CD4-positive, alpha-beta T cell (primary cell): Measurements from ENCODE around the gene GSTA3. TPM values are rescaled to one million over a fixed set of nuclear protein-coding genes. Genes with fewer than 3 reads are reported as not detected.
"Not testable (repeated sequence)": the region's sequence is repeated elsewhere in the genome, so short reads cannot be mapped to it uniquely, and the experiment has no call there.

Experiments used
- ATAC-seq: fragments of 200-7000 bp; cut with Tn5 transposase; one replicate; pipeline ENCODE4 v1.10.0; 2022; ENCODE audit warnings: mild to moderate bottlenecking; ENCODE audit not compliant: poor library complexity
- CTCF ChIA-PET: fragments of 350-600 bp; sonication (Branson Sonifier 250); formaldehyde crosslinking; loops from one replicate; lab custom pipeline; 2021; ENCODE audit warnings: antibody characterized with exemption, inconsistent platforms; lab: Charles Lee
- POLR2A ChIA-PET: fragments of 350-600 bp; sonication (Branson Sonifier 250); formaldehyde crosslinking; loops from one replicate; lab custom pipeline; 2021; ENCODE audit warnings: antibody characterized with exemption, inconsistent platforms; lab: Charles Lee
- DNase-seq, 14 experiments: peaks; one replicate each; pipeline ENCODE4 v3.0.0-alpha.2; 2013 to 2020; ENCODE audit warnings: mixed read lengths in 2 of 14
- H3K27ac ChIP-seq, 2 donors: one replicate each; pipeline versions ENCODE4 v1.5.1 to v1.7.0; 2013; ENCODE audit warnings: low read length in 2 of 2, low read depth in 1 of 2, mild to moderate bottlenecking in 1 of 2
- H3K27me3 ChIP-seq, 2 experiments: 1 replicate in 1 of 2; 2 replicates in 1 of 2; pipeline versions ENCODE4 v1.6.1 to v1.7.0; 2013; ENCODE audit warnings: low read length in 2 of 2, control low read depth in 1 of 2, mild to moderate bottlenecking in 1 of 2, moderate library complexity in 1 of 2; ENCODE audit not compliant: insufficient read depth in 2 of 2, control insufficient read depth in 1 of 2
- H3K36me3 ChIP-seq: one replicate; pipeline ENCODE4 v1.6.1; 2013; ENCODE audit warnings: low read length, control low read depth; ENCODE audit not compliant: insufficient read depth
- H3K4me1 ChIP-seq: one replicate; pipeline ENCODE4 v1.6.1; 2013; ENCODE audit warnings: low read length, control low read depth; ENCODE audit not compliant: insufficient read depth
- H3K4me3 ChIP-seq: one replicate; pipeline ENCODE4 v1.5.1; 2013; ENCODE audit warnings: mild to moderate bottlenecking, low read length, moderate library complexity
- H3K9me3 ChIP-seq, 2 experiments: 1 replicate in 1 of 2; 2 replicates in 1 of 2; pipeline versions ENCODE4 v1.6.1 to v1.7.0; 2013; ENCODE audit warnings: low read length in 2 of 2, mild to moderate bottlenecking in 2 of 2, control low read depth in 1 of 2, moderate library complexity in 1 of 2; ENCODE audit not compliant: control insufficient read depth in 1 of 2, insufficient read depth in 1 of 2
- H3K27ac Mint-ChIP-seq: one replicate; pipeline ENCODE4 v1.8.0; 2020; ENCODE audit warnings: mixed read lengths
- H3K27me3 Mint-ChIP-seq: one replicate; pipeline ENCODE4 v1.8.0; 2021; ENCODE audit warnings: mixed read lengths
- H3K36me3 Mint-ChIP-seq: one replicate; pipeline ENCODE4 v1.8.0; 2021; ENCODE audit warnings: low read depth, mixed read lengths
- H3K4me1 Mint-ChIP-seq: one replicate; pipeline ENCODE4 v1.8.0; 2021; ENCODE audit warnings: low read depth, mixed read lengths
- H3K4me3 Mint-ChIP-seq: one replicate; pipeline ENCODE4 v1.8.0; 2020; ENCODE audit warnings: mild to moderate bottlenecking, mixed read lengths
- H3K9me3 Mint-ChIP-seq: one replicate; pipeline ENCODE4 v1.8.0; 2020; ENCODE audit warnings: mixed read lengths
- CTCF ChIP-seq: fragments of 200-600 bp; IDR thresholded peaks from one replicate; pipeline ENCODE4 v1.8.0; 2022; ENCODE audit warnings: antibody characterized with exemption, mild to moderate bottlenecking
- intact Hi-C, 2 experiments: fragments of 100-400 bp; cut with DNase I in 1 of 2; cut with micrococcal nuclease in 1 of 2; formaldehyde crosslinking; loops; one replicate each; pipeline versions ENCODE4 v1.15.1 to v1.9.0; 2023 to 2025; cut with DNase I, micrococcal nuclease
- total RNA-seq, 174 experiments: library from RNA in 2 of 174; stranded (reverse) in 2 of 174; gene quantifications; one replicate each; pipeline ENCODE4 v1.2.3 and lab custom pipeline; 2021 to 2026

The GSTA3 gene
- total RNA-seq, 2 experiments from 2014 or later, result not detected

GRCh38 chr6:52908526-52908925 is 972 bp downstream of the GSTA3 start:
- no peak overlapping the region for H3K4me3 Mint-ChIP-seq
- Histone ChIP-seq H3K27ac (no peak overlapping the region), H3K4me1 (no peaks in the 10 kb centered on the region), H3K4me3 (no peak overlapping the region), H3K27me3 (no peaks in the 10 kb centered on the region), H3K36me3 (no peaks in the 10 kb centered on the region), H3K9me3 (peaks cover 0 to 4% of the 10 kb centered on the region in 2 experiments)
- ChIA-PET POLR2A (no interaction called here), CTCF (interaction anchor here (0.5 kb wide), 1 partner anchor 19 kb away, joined by 3 read pairs; no protein-coding TSS in a partner anchor)
- H3K4me1 Mint-ChIP-seq, result no peaks in the 10 kb centered on the region
- H3K36me3 Mint-ChIP-seq, result no peaks in the 10 kb centered on the region
- no peak overlapping the region for H3K27ac Mint-ChIP-seq
- no peak for TF ChIP-seq CTCF
- H3K27me3 Mint-ChIP-seq, result no peaks in the 10 kb centered on the region
- no peaks in the 10 kb centered on the region for H3K9me3 Mint-ChIP-seq
- DNase-seq (no peak), ATAC-seq (no peak)
- intact Hi-C loops, result no loop called here

GRCh38 chr6:52904562-52905279 is 4.8 kb downstream of the GSTA3 start:
- intact Hi-C loops, result no loop called here
- Mint-ChIP-seq H3K4me1 (no peaks in the 10 kb centered on the region), H3K36me3 (no peaks in the 10 kb centered on the region), H3K4me3 (no peak overlapping the region), H3K27me3 (peaks cover 22% of the 10 kb centered on the region), H3K27ac (no peak overlapping the region), H3K9me3 (no peaks in the 10 kb centered on the region)
- no peaks in the 10 kb centered on the region for H3K36me3 ChIP-seq
- no peak overlapping the region for H3K4me3 ChIP-seq
- ChIA-PET POLR2A (no interaction called here), CTCF (no interaction called here)
- H3K27ac ChIP-seq, result no peak overlapping the region
- H3K9me3 ChIP-seq, result peaks cover 0 to 4% of the 10 kb centered on the region in 2 experiments
- ATAC-seq (no peak), DNase-seq (peak in 3 of 14 experiments; percentile 8 to 11 (median 10))
- no peaks in the 10 kb centered on the region for H3K27me3 ChIP-seq
- no peaks in the 10 kb centered on the region for H3K4me1 ChIP-seq
- peak; percentile 20 for TF ChIP-seq CTCF

- DNase-seq, result no peak
- H3K27ac ChIP-seq, result no peak overlapping the region
- ChIA-PET POLR2A (no interaction called here), CTCF (no interaction called here)
- Mint-ChIP-seq H3K4me1 (no peaks in the 10 kb centered on the region), H3K4me3 (no peak overlapping the region), H3K27me3 (peaks cover 22% of the 10 kb centered on the region), H3K27ac (no peak overlapping the region), H3K9me3 (no peaks in the 10 kb centered on the region), H3K36me3 (no peaks in the 10 kb centered on the region)
- H3K9me3 ChIP-seq, result peaks cover 0 to 4% of the 10 kb centered on the region in 2 experiments
- intact Hi-C loops, result no loop called here
- no peak for TF ChIP-seq CTCF
- no peaks in the 10 kb centered on the region for H3K36me3 ChIP-seq
- no peak overlapping the region for H3K4me3 ChIP-seq
- H3K4me1 ChIP-seq, result no peaks in the 10 kb centered on the region
- no peak for ATAC-seq
- no peaks in the 10 kb centered on the region for H3K27me3 ChIP-seq
These were observed 9.0 kb downstream of the GSTA3 start for GRCh38 chr6:52900536-52900935.

- POLR2A ChIA-PET, H3K4me1 ChIP-seq, H3K36me3 ChIP-seq, H3K9me3 ChIP-seq, H3K27me3 Mint-ChIP-seq, ATAC-seq, intact Hi-C loops, DNase-seq, H3K9me3 Mint-ChIP-seq, H3K27me3 ChIP-seq, H3K4me1 Mint-ChIP-seq, H3K4me3 ChIP-seq, H3K27ac Mint-ChIP-seq, H3K4me3 Mint-ChIP-seq, H3K27ac ChIP-seq, H3K36me3 Mint-ChIP-seq, CTCF ChIA-PET: not testable (repeated sequence)
These were observed 13.7 kb downstream of the GSTA3 start for GRCh38 chr6:52895790-52896189.
